CD4-positive, alpha-beta T cell treated with Interleukin-10 for 1 hour (primary cell): Measurements from ENCODE around the gene SOX4.

Source experiments
- DNase-seq: peaks from one replicate; pipeline ENCODE4 v3.0.0-alpha.2; 2020

Gene SOX4

GRCh38 chr6:21615504-21615903 lies 22.0 kb downstream of the SOX4 start:
- no peak for DNase-seq

GRCh38 chr6:21616005-21616404 lies 22.5 kb downstream of the SOX4 start:
- DNase-seq, result no peak

- DNase-seq, result no peak
Observed at GRCh38 chr6:21625642-21626041, 32.1 kb downstream of the SOX4 start.

- no peak for DNase-seq
Observed at GRCh38 chr6:21626756-21627155, 33.2 kb downstream of the SOX4 start.

- DNase-seq, result no peak
Observed at GRCh38 chr6:21628160-21628559, 34.6 kb downstream of the SOX4 start.

- no peak for DNase-seq
Observed at GRCh38 chr6:21633511-21634109, 40.1 kb downstream of the SOX4 start.

GRCh38 chr6:21634582-21634981 lies 41.0 kb downstream of the SOX4 start:
- DNase-seq, result no peak

GRCh38 chr6:21636876-21637275 lies 43.3 kb downstream of the SOX4 start:
- no peak for DNase-seq

- DNase-seq, result no peak
Observed at GRCh38 chr6:21639316-21639715, 45.8 kb downstream of the SOX4 start.
